ENCODE results near the gene PREX1.
"Not testable (repeated sequence)": the region's sequence is repeated elsewhere in the genome, so short reads cannot be mapped to it uniquely, and the experiment has no call there.

Gene PREX1

GRCh38 chr20:48826883-48827771 lies 672 bp downstream of the PREX1 start:
- no peak for DNase-seq (ENCODE audit: low read depth in 1 of 2, low spot score in 1 of 2)

- DNase-seq (ENCODE audit: low read depth in 1 of 2, low spot score in 1 of 2), result not testable (repeated sequence)
These were observed 1.3 kb downstream of the PREX1 start for GRCh38 chr20:48826480-48826879.

GRCh38 chr20:48826069-48826468 lies 1.7 kb downstream of the PREX1 start:
- no peak for DNase-seq (ENCODE audit: low read depth in 1 of 2, low spot score in 1 of 2)

GRCh38 chr20:48825566-48825920 lies 2.3 kb downstream of the PREX1 start:
- no peak for DNase-seq (ENCODE audit: low read depth in 1 of 2, low spot score in 1 of 2)

- DNase-seq (ENCODE audit: low read depth in 1 of 2, low spot score in 1 of 2), result no peak
These were observed 2.8 kb downstream of the PREX1 start for GRCh38 chr20:48824830-48825565.

- DNase-seq (ENCODE audit: low read depth in 1 of 2, low spot score in 1 of 2), result peak in 1 of 2 donors; percentile 64
These were observed 3.8 kb downstream of the PREX1 start for GRCh38 chr20:48823960-48824498.

GRCh38 chr20:48823476-48823875 lies 4.3 kb downstream of the PREX1 start:
- no peak for DNase-seq (ENCODE audit: low read depth in 1 of 2, low spot score in 1 of 2)

- DNase-seq (ENCODE audit: low read depth in 1 of 2, low spot score in 1 of 2), result no peak
These were observed 4.9 kb downstream of the PREX1 start for GRCh38 chr20:48822879-48823385.

GRCh38 chr20:48822178-48822577 lies 5.6 kb downstream of the PREX1 start:
- no peak for DNase-seq (ENCODE audit: low read depth in 1 of 2, low spot score in 1 of 2)

- no peak for DNase-seq (ENCODE audit: low read depth in 1 of 2, low spot score in 1 of 2)
These were observed 6.4 kb downstream of the PREX1 start for GRCh38 chr20:48821261-48821920.

GRCh38 chr20:48820649-48820973 lies 7.2 kb downstream of the PREX1 start:
- no peak for DNase-seq (ENCODE audit: low read depth in 1 of 2, low spot score in 1 of 2)

- DNase-seq (ENCODE audit: low read depth in 1 of 2, low spot score in 1 of 2), result no peak
These were observed 7.8 kb downstream of the PREX1 start for GRCh38 chr20:48819821-48820648.

GRCh38 chr20:48819089-48819488 lies 8.7 kb downstream of the PREX1 start:
- no peak for DNase-seq (ENCODE audit: low read depth in 1 of 2, low spot score in 1 of 2)

GRCh38 chr20:48818481-48818987 lies 9.3 kb downstream of the PREX1 start:
- DNase-seq (ENCODE audit: low read depth in 1 of 2, low spot score in 1 of 2), result no peak

- no peak for DNase-seq (ENCODE audit: low read depth in 1 of 2, low spot score in 1 of 2)
These were observed 9.8 kb downstream of the PREX1 start for GRCh38 chr20:48818031-48818370.

- no peak for DNase-seq (ENCODE audit: low read depth in 1 of 2, low spot score in 1 of 2)
These were observed 10.3 kb downstream of the PREX1 start for GRCh38 chr20:48817367-48818030.

- DNase-seq (ENCODE audit: low read depth in 1 of 2, low spot score in 1 of 2), result no peak
These were observed 11.3 kb downstream of the PREX1 start for GRCh38 chr20:48816282-48817205.

GRCh38 chr20:48815537-48815936 lies 12.3 kb downstream of the PREX1 start:
- DNase-seq (ENCODE audit: low read depth in 1 of 2, low spot score in 1 of 2), result no peak

GRCh38 chr20:48814633-48815032 lies 13.2 kb downstream of the PREX1 start:
- DNase-seq (ENCODE audit: low read depth in 1 of 2, low spot score in 1 of 2), result no peak
